ENCODE results near the gene APPBP2.
A peak's percentile ranks its signal among the peaks of the same experiment; 100 is the strongest.
"Not testable (repeated sequence)": the region's sequence is repeated elsewhere in the genome, so short reads cannot be mapped to it uniquely, and the experiment has no call there.

APPBP2 gene

DNA sequence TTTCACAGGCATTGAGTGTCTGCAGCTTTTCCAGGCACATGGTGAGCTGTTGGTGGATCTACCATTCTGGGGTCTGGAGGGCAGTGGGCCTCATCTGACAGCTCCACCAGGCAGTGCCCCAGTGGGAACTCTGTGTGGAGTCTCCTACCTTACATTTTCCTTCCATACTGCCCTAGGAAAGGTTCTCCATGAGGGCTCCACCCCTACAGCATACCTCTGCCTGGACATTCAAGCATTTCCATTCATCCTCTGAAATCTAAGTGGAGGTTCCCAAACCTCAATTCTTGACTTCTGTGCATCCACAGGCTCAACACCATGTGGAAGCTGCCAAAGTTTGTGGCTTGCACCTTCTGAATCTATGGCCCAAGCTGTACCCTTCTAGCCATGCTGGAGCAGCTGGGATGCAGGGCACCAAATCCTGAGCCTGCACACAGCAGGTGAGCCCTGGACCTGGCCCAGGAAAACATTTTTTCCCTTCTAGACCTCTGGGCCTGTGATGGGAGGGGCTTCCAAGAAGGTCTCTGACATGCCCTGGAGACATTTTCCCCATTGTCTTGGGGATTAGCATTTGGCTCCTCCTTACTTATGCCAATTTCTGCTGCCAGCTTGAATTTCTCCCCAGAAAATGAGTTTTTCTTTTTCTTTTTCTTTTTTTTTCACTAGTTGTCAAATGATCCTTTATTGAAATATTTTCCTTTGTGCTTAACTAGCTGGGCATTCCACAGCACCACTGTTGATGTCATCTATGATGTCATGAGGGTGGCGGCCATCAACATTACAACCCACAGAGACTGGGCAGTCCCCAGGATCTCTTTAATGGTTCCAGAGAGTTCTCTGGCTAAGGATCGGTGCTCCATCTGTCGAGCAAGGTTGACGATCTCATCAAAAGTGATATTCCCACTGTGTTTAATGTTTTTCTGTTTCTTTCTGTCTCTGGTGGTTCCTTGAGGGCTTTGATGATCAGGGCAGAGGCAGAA is 92.7 kb downstream of the APPBP2 start:
- not testable (repeated sequence) for DNase-seq (ENCODE audit: low read depth)

GRCh38 chr17:60430561-60430960 is 95.5 kb downstream of the APPBP2 start:
- not testable (repeated sequence) for DNase-seq (ENCODE audit: low read depth)

DNA sequence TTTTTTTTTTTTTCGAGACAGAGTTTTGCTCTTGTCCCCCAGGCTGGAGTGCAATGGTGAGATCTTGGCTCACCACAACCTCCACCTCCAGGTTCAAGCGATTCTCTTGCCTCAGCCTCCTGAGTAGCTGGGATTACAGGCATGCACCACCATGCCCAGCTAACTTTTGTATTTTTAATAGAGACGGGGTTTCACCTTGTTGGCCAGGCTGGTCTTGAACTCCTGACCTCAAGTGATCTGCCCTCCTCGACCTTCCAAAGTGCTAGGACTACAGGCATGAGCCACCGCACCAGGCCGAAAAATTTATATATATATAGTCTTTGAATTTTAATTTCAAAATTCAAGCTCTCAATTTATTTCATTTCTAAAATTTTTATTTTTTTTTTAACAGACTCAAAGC is 97.6 kb downstream of the APPBP2 start:
- DNase-seq (ENCODE audit: low read depth), result not testable (repeated sequence)

DNA sequence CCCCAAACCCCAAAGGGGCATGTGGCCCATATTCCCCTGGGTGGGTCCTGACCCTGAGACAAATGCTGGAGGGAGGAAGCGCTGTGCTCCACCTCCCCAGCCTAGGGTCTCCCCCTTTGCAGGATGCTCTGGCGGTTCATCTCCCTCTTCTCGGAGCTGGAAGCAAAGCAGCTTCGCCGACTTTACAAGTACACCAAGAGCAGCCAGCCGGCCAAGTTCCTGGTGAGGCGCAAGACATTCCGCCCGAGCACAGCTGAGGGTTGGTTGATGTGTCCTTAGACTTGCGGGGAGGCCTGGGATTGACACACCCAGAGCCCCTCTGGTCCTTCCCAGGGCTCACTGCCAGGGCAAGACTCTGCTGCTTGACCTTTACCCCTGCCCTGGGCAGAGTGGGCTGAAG is 99.4 kb downstream of the APPBP2 start:
- DNase-seq (ENCODE audit: low read depth), result no peak

DNA sequence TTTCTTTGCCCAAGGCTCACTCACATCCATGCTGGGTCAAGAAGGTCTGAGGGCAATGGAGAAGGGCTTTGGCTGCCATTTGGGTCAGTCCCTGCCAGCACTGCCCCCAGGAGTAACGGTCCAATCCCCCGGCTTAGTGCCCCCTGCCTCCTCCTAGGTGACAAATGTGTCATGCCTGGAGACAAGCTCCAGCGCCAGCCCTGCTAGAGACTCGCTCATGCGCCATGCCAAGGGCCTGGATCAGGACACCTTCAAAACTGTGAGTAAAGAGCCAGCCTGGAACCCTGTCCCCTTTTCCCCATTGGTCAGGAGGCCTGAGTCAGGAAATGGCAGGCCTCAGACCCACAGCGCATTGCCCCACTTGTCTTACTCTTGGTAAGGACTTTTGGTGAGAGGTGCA is 100.4 kb downstream of the APPBP2 start:
- DNase-seq (ENCODE audit: low read depth), result no peak

GRCh38 chr17:60423865-60424264 is 102.2 kb downstream of the APPBP2 start:
- no peak for DNase-seq (ENCODE audit: low read depth)

- no peak for DNase-seq (ENCODE audit: low read depth)
Measured at GRCh38 chr17:60422162-60422665, 103.8 kb downstream of the APPBP2 start, which contains the start of gene CHCT1. Gene CHCT1, plus strand, starts transcription at chr17:60422489. Its CDS starts 104 bp downstream, at chr17:60422593.

DNA sequence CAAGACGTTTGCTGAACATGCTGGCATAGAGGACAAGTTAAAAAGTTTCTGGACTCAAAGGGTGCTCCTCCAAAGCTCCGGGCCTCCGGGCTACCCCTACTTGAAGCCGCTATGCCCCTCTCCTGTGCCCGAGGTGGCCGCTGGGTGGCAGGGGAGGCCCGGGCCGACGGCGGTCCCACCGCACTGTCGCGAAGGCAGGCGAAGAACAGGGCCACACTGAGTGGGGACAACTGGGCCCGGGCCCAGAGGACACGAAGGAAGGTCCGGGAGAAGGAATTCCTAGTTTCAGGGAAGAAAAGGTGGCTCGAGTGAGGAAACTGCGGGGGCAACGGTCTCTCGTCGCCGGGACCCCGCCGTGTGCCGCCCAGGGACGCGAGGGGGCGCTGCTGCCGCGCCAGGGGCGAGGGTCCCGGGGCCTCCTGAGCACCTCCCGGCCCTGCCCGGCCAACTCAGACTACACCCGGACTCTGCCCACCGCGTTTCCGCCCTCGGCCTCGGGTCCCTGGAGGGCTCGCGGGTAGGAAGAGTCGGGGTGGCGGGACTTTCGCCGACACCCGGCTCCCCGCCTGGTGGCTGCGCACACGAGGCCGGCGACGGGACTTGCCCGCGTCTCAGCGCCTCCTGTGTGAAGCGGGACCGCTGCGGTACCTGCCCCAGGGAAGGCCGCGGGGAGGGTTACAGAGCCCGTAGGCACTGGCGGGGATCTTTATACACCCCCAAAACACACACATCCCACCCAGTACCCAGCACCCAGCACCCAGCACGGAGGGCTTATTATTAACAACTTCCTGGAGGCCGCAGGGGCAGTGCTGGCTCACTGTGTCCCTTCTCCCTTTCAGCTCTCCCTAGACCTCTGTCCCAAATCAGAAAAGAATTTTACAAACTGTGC is 104.5 kb downstream of the APPBP2 start:
- DNase-seq (ENCODE audit: low read depth), result peak; percentile 52

DNA sequence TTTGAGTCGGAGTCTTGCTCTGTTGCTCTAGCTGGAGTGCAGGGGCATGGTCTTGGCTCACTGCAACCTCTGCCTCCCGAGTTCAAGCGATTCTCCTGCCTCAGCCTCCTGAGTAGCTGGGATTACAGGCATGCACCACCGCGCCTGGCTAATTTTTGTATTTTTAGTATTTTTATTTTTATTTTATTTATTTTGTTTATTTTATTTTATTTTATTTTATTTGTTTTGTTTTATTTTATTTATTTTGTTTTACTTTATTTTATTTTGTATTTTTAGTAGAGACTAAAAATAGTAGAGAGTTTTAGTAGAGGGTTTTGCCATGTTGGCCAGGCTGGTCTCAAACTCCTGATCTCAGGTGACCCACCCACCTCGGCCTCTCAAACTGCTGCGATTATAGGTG is 106.2 kb downstream of the APPBP2 start:
- not testable (repeated sequence) for DNase-seq (ENCODE audit: low read depth)

DNA sequence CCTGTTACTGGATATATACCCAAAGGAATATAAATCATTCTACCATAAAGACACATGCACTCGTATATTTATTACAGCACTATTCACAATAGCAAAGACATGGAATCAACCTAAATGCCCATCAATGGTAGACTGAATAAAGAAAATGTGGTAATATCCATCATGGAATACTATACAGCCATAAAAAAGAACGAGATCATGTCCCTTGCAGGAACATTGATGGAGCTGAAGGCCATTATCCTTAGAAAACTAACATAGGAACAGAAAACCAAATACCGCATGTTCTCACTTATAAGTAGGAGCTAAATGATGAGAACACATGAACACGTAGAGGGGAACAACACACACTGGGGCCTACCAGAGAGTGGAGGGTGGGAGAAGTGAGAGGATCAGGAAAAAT is 107.0 kb downstream of the APPBP2 start:
- DNase-seq (ENCODE audit: low read depth), result not testable (repeated sequence)

- no peak for DNase-seq (ENCODE audit: low read depth)
Measured at GRCh38 chr17:60416368-60416925, 109.6 kb downstream of the APPBP2 start.

- no peak for DNase-seq (ENCODE audit: low read depth)
Measured at GRCh38 chr17:60415146-60415545, 110.9 kb downstream of the APPBP2 start.

GRCh38 chr17:60412701-60413100 is 113.3 kb downstream of the APPBP2 start:
- DNase-seq (ENCODE audit: low read depth), result no peak

GRCh38 chr17:60410001-60410400 is 116.0 kb downstream of the APPBP2 start:
- no peak for DNase-seq (ENCODE audit: low read depth)

DNA sequence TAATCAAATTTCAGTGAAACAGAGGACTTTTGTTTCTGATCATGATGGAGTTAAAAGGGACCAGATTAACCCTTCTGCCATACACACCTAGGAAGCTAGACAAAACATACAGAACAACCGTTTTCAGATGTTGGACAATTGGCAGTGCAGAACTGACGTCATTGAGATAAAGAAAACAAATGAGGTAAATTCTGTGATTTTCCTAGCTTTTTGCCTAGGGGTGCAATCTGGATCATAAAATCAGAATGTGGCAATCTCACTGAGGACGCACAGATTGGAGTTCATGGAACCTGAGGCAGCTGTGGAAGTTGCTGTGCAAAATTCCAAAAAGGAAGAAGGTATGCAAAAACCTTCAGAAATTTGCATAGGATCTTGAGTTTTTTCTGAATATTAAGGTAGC is 119.2 kb downstream of the APPBP2 start:
- no peak for DNase-seq (ENCODE audit: low read depth)

DNA sequence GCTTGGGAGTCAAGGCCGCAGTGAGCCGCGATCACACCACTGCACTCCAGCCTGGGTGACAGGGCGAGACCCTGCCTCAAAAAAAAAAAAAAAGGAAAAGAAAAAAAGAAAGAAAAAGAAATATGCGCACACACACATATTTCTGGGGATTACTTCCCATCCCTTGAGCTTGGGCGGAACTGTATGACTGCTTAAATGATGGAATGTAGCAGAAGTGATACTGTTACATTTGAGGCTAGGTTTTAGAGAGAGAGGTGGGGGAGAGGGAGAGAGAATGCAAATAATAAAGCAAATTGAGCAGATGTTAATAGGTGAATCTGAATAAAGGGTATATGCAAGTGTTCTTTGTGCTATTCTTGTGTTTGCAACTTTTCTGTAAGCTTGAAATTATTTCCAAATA is 122.1 kb downstream of the APPBP2 start:
- DNase-seq (ENCODE audit: low read depth), result no peak

DNA sequence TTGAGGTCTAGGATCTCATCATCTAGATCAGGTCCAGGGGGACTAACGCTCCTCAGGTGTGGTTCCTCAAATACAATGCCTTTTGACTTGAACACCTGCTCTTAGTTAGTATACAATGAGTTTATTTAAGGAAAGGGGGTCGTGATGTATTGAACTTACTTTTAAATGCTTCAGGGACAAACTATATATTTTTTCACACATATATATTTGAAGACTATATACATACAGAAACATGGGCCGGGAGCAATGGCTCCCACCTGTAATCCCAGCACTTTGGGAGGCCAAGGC is 122.6 kb downstream of the APPBP2 start:
- DNase-seq (ENCODE audit: low read depth), result no peak

GRCh38 chr17:60401819-60402218 is 124.2 kb downstream of the APPBP2 start:
- no peak for DNase-seq (ENCODE audit: low read depth)

DNA sequence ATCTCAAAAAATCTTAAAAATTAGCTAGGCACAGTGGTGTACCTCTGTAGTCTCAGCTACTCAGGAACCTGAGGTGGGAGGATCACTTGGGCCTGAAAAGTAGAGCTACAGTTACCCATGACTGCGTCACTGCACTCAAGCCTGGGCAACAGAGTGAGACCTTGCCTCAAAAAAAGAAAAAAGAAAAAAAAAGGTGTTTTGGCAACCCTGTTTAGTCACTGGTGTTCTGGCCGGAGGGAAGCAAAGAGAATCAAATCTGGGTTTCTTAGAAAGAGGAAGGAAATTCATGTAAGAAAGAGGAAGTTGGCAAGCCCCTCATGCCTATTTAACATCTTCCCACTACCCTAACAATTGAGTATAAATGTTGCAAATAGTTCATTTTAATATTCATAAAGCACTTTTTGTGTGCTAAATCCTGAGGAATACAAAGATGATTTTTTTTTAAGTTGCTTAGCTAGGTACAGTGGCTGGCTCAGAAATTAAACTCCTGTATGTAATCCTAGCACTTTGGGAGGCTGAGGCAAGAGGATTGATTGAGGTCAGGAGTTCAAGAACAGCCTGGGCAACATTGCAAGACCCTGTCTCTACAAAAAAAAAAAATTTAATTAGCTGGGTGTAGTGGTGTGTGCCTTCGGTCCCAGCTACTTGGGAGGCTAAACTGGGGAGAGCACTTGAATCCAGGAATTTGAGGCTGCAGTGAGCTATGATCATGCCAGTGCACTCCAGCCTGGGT is 127.6 kb downstream of the APPBP2 start:
- no peak for DNase-seq (ENCODE audit: low read depth)

GRCh38 chr17:60396412-60396811 is 129.6 kb downstream of the APPBP2 start:
- no peak for DNase-seq (ENCODE audit: low read depth)

- no peak for DNase-seq (ENCODE audit: low read depth)
Measured at GRCh38 chr17:60395508-60396065, 130.5 kb downstream of the APPBP2 start.

All from stimulated activated CD8-positive, alpha-beta memory T cell treated with anti-CD3 and anti-CD28 coated beads, Interleukin-15, amount 100 ng/mL, for 1 hour (primary cell).